Central memory CD4-positive, alpha-beta T cell (primary cell): ENCODE results near the gene SLC25A12.

Source experiments
- DNase-seq: peaks from one replicate; pipeline ENCODE4 v3.0.0; 2022

The SLC25A12 gene

GRCh38 chr2:171889333-171889732, 4.7 kb downstream of the SLC25A12 start:
- DNase-seq: no peak

- DNase-seq: no peak
Measured at GRCh38 chr2:171883275-171883893, 10.7 kb downstream of the SLC25A12 start.

GRCh38 chr2:171882089-171882769, 11.8 kb downstream of the SLC25A12 start:
- DNase-seq: no peak

- DNase-seq: no peak
Measured at GRCh38 chr2:171880774-171881173, 13.3 kb downstream of the SLC25A12 start.

- DNase-seq: no peak
Measured at GRCh38 chr2:171879865-171880264, 14.2 kb downstream of the SLC25A12 start.

- DNase-seq: no peak
Measured at GRCh38 chr2:171878481-171878993, 15.5 kb downstream of the SLC25A12 start.

- DNase-seq: no peak
Measured at GRCh38 chr2:171874963-171875362, 19.1 kb downstream of the SLC25A12 start.

DNA sequence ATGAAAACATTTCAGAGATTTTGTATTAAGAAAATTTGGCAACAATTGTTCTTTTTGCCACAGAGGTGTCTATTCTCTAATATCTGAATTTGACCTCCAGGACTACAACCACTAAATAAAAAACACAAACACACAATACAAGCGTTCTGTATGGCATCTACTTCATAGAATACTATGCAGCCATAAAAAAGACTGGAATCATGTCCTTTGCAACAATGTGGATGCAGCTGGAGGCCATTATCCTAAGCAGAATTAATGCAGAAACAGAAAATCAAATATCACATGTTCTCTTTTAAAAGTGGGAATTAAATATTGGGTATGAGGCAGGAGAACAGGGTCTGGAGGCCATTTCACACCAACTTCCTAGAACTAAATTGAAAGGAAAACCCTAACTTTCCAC, 19.5 kb downstream of the SLC25A12 start:
- no peak for DNase-seq

GRCh38 chr2:171864357-171864985, 29.6 kb downstream of the SLC25A12 start:
- no peak for DNase-seq

GRCh38 chr2:171862501-171862900, 31.5 kb downstream of the SLC25A12 start:
- DNase-seq: no peak

GRCh38 chr2:171858397-171858958, 35.6 kb downstream of the SLC25A12 start:
- no peak for DNase-seq

DNA sequence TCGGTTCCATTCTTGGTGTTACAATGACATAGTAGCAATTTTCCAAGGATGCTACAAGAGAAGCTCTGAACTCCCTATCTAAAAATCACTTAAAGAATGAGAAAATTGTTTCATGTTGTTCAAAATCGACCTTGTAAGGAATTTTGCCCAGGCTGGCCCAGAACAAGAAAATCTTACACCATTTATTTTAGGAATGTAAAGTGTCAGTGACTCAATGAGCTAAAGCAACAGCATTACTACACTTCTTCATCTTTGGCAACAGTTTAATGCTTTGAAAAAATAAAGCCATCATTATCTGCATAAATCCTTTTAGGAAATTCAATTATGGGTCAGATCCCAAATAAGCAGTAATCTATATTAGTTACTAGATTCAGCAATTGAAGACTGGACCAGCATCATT, 38.6 kb downstream of the SLC25A12 start:
- DNase-seq: no peak

- no peak for DNase-seq
Measured at GRCh38 chr2:171852366-171852888, 41.6 kb downstream of the SLC25A12 start.

DNA sequence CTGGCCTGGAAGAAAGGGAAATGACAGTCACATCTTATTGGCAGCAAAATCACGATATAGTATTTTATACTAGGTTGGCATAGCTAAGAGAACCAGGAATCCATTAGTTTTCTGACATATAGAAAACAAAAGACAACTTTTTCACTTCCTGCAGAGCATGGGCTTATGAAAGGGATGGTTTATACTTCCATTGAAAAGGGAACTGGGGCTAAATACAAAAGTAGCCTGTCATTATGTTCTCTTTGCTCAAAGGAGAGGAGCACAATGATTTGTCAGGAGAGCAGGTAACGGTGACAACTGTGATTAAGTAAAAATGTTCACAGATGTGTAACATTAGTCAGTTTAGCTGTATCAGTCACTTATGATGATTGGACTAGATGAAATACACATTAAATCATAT, 46.4 kb downstream of the SLC25A12 start:
- no peak for DNase-seq

DNA sequence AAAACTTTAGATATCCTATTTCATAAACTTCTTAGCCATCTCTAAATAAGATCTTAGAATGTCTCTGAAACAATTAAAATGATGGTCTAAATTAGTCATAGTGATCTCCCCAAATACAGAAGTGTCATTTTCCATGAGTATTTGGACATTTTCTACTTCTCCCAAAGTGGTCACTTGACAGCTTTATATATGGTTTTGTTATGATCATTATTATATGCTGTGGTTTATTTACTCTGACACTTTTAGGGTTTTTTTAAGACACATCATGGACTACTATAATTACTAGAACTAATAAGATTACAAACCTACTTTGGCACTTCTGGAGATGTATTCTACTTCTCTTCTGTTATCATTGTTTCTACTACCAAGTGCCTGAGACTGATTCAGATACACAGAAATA, 47.1 kb downstream of the SLC25A12 start:
- DNase-seq: no peak

GRCh38 chr2:171841996-171842395, 52.0 kb downstream of the SLC25A12 start:
- DNase-seq: no peak

- no peak for DNase-seq
Measured at GRCh38 chr2:171837736-171838135, 56.3 kb downstream of the SLC25A12 start.

DNA sequence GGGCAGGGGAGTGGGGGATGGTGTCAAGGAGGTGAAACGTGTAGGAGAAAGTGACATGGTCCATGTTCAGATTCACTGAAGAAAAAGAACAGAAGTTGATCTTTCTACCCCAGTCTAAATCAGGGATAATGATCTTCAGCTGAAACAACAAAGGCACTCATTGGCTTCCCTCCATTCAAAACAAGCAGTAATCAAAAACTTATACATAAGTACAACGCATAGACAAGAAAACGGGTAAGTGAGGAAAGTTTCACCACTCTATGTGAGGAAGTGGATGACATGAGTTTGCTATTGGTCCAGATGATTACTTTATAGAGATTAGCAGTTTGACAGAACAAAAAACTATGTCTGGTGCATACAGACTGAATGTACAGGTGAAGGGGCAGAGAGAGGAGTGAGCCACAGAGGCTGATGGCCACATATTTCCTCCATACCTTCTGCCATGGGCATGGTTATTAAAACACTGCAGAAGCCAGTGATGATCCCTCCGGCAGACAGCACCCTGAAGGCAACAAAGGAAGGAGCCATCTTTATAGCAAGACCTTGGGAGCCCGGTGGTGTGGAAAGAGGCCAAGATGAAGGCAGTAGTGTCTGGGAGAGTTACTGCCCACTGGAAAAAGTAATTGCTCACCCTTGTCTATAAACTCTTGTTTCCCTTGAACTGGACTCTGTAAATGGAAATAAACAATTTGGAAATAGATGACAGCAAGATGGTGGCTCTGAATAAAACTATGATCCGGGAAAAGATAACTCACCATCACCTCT, 57.7 kb downstream of the SLC25A12 start:
- no peak for DNase-seq

DNA sequence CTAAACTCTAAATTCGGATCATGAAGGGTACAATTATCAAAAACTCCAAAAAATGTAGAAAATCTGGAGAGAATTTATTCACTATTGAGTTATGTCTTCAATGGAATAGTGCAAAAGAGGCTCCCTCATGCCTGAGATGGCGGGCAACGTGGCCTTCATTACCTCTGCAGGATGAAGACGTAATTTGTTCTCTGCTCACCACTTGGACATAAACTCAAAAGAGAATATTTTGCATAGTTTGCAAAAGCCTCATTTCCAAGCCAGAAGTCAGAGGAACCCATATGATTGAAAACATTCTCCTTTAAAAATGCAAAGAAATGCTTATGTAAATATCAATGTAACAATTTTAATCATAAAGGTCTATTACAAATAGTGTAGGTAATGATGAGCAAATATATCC, 58.7 kb downstream of the SLC25A12 start:
- DNase-seq: no peak

DNA sequence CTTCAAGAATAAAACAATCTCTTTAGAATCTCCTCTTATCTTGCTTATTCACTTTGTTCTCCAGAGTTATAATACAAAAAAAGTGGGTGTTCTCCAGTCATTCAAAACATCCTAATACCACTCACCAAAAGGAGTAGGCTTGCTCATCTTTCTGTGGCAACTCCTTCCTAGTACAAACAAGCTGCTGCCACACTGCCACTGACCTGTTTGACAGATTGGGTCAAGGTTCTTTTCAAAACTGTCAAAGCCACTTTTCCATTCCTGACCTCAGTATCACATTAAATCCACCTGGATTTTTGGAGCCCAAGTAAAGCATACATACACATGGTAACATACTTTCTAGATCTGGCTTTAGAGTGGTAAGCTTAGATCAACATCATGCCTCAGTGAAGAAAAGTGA, 59.8 kb downstream of the SLC25A12 start:
- no peak for DNase-seq

DNA sequence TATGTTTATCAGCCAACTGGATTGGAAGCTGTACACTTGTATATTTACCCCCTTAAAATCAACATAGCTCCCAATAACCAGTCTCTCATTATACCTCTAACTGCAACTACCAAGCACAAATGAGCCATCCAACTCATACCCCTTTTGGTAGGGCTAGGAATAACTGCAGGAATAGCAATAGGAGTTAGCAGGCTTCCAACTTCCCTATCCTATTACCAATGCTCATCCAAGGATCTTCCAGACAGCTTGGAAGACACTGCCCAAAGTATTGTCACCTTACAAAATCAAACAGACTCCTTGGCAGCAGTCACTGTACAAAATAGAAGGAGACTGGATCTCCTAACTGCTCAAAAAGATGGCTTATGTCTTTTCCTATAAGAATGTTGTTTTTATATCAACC, 61.6 kb downstream of the SLC25A12 start:
- DNase-seq: no peak

GRCh38 chr2:171830039-171830438, 64.0 kb downstream of the SLC25A12 start:
- DNase-seq: no peak

DNA sequence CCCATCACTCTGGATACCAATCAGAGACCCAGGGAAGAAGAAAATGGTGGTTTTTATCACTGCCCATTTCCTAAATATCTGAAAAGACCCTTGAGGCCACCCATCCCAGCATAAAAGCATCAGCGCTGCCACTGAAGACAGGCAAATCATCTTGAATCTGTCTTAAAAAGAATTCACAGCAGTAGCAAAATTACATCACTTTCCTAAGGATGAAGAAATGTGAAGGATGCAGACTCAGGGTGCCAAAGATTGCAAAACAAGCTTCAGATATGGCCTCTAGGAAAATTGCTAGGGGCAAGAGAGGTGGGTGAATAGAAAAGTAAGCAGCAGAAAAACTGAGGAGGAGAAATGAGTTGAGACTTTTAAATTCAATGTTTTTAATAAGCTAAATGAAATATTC, 70.0 kb downstream of the SLC25A12 start:
- DNase-seq: no peak
